IMR-90 (cell line): ENCODE measurements around the gene KIAA1614. TPM values are rescaled to one million over a fixed set of nuclear protein-coding genes. Genes with fewer than 3 reads are reported as not detected.

Source experiments
- ATAC-seq: fragments of 200-7000 bp; cut with Tn5 transposase; 2 replicates; pipeline ENCODE4 v1.9.1; 2020; ENCODE audit warnings: low read depth, mild to moderate bottlenecking, moderate library complexity
- BruUV-seq: library from RNA; stranded (reverse); fragments of 400-500 nt; replicated peaks from 2 replicates; lab custom pipeline; 2021; lab: Mats Ljungman, UMichigan
- CTCF ChIA-PET: fragments of 300-600 bp; formaldehyde crosslinking; extraction: SDS; loops from one replicate; lab custom pipeline; 2021; ENCODE audit warnings: antibody characterized with exemption; lab: Yijun Ruan, JAX
- POLR2A ChIA-PET: fragments of 300-600 bp; sonication (Branson Sonifier 250); formaldehyde crosslinking; loops from one replicate; lab custom pipeline; 2022; ENCODE audit warnings: antibody characterized with exemption; ENCODE audit not compliant: unreplicated experiment; lab: Charles Lee
- DNase-seq: peaks from one replicate; pipeline ENCODE4 v3.0.0; 2013
- H2AFZ ChIP-seq: replicated peaks from 2 replicates; pipeline ENCODE3; 2013; ENCODE audit warnings: low read length, mild to moderate bottlenecking; ENCODE audit not compliant: poor library complexity
- H2AK5ac ChIP-seq: 2 replicates; pipeline ENCODE4 v1.6.1; 2013; ENCODE audit warnings: low read depth, low read length, inconsistent platforms
- H2AK9ac ChIP-seq: replicated peaks from 2 replicates; pipeline ENCODE3; 2013; ENCODE audit warnings: mild to moderate bottlenecking, low read depth, low read length, moderate library complexity; ENCODE audit not compliant: poor library complexity
- H2BK120ac ChIP-seq: 2 replicates; pipeline ENCODE4 v1.6.1; 2013; ENCODE audit warnings: low read depth, low read length, inconsistent platforms
- H2BK15ac ChIP-seq: 3 replicates; pipeline ENCODE4 v1.6.1; 2013; ENCODE audit warnings: low read depth, low read length, inconsistent platforms
- H2BK20ac ChIP-seq: 2 replicates; pipeline ENCODE4 v1.6.1; 2013; ENCODE audit warnings: low read depth, mild to moderate bottlenecking, inconsistent platforms, low read length, moderate library complexity
- H2BK5ac ChIP-seq: 2 replicates; pipeline ENCODE4 v1.6.1; 2013; ENCODE audit warnings: mild to moderate bottlenecking, low read depth, low read length, inconsistent platforms; ENCODE audit not compliant: poor library complexity, severe bottlenecking
- H3K14ac ChIP-seq: replicated peaks from 2 replicates; pipeline ENCODE4 v1.6.1; 2013; ENCODE audit warnings: low read depth, low read length, inconsistent platforms
- H3K18ac ChIP-seq: 2 replicates; pipeline ENCODE4 v1.6.1; 2013; ENCODE audit warnings: low read depth, low read length, control low read depth
- H3K23ac ChIP-seq: 2 replicates; pipeline ENCODE4 v1.6.1; 2013; ENCODE audit warnings: low read depth, low read length, inconsistent platforms
- H3K27ac ChIP-seq: 2 replicates; pipeline ENCODE4 v1.5.1; 2013; ENCODE audit warnings: mild to moderate bottlenecking, control low read depth, low read length; ENCODE audit not compliant: insufficient read depth
- H3K27me3 ChIP-seq: 2 replicates; pipeline ENCODE4 v1.6.1; 2013; ENCODE audit warnings: low read length; ENCODE audit not compliant: control insufficient read depth, insufficient read depth
- H3K36me3 ChIP-seq: 2 replicates; pipeline ENCODE4 v1.6.1; 2013; ENCODE audit warnings: low read length, mixed read lengths; ENCODE audit not compliant: control insufficient read depth, insufficient read depth
- H3K4ac ChIP-seq: 2 replicates; pipeline ENCODE4 v1.6.1; 2013; ENCODE audit warnings: low read depth, low read length, inconsistent platforms
- H3K4me1 ChIP-seq: 2 replicates; pipeline ENCODE4 v1.6.1; 2013; ENCODE audit warnings: low read length, mixed read lengths; ENCODE audit not compliant: control insufficient read depth, insufficient read depth
- H3K4me2 ChIP-seq: 2 replicates; pipeline ENCODE4 v1.6.1; 2013; ENCODE audit warnings: low read depth, mild to moderate bottlenecking, control low read depth, low read length, moderate library complexity
- H3K4me3 ChIP-seq: 2 replicates; pipeline ENCODE4 v1.5.1; 2013; ENCODE audit warnings: low read depth, mild to moderate bottlenecking, control low read depth, low read length, moderate library complexity; ENCODE audit not compliant: insufficient read depth
- H3K56ac ChIP-seq: 2 replicates; pipeline ENCODE4 v1.6.1; 2013; ENCODE audit warnings: low read length, inconsistent platforms; ENCODE audit not compliant: insufficient read depth; ENCODE audit errors: extremely low read depth
- H3K79me1 ChIP-seq, 2 experiments: 2 replicates each; pipeline ENCODE4 v1.6.1; 2013; ENCODE audit warnings: low read length in 2 of 2, inconsistent platforms in 1 of 2, low read depth in 1 of 2
- H3K9ac ChIP-seq: 2 replicates; pipeline ENCODE4 v1.6.1; 2013; ENCODE audit warnings: low read depth, low read length, control low read depth
- H3K9me1 ChIP-seq: 2 replicates; pipeline ENCODE4 v1.6.1; 2013; ENCODE audit warnings: low read length, inconsistent platforms; ENCODE audit not compliant: insufficient read depth
- H3K9me3 ChIP-seq: 2 replicates; pipeline ENCODE4 v1.6.1; 2013; ENCODE audit warnings: low read length; ENCODE audit not compliant: control insufficient read depth, insufficient read depth
- H4K20me1 ChIP-seq: 2 replicates; pipeline ENCODE4 v1.6.1; 2013; ENCODE audit warnings: low read length, inconsistent platforms; ENCODE audit not compliant: insufficient read depth
- H4K5ac ChIP-seq: 2 replicates; pipeline ENCODE4 v1.6.1; 2013; ENCODE audit warnings: mild to moderate bottlenecking, low read depth, low read length, control low read depth
- H4K8ac ChIP-seq, 2 experiments: 2 replicates each; pipeline ENCODE4 v1.6.1; 2013; ENCODE audit warnings: low read depth in 2 of 2, low read length in 2 of 2, control low read depth in 1 of 2, inconsistent platforms in 1 of 2
- H4K91ac ChIP-seq: 2 replicates; pipeline ENCODE4 v1.6.1; 2013; ENCODE audit warnings: low read depth, low read length, inconsistent platforms; ENCODE audit not compliant: insufficient read depth
- BHLHE40 ChIP-seq: fragments of 150-350 bp; IDR thresholded peaks from 2 replicates; pipeline ENCODE4 v1.6.1; 2016; ENCODE audit warnings: mild to moderate bottlenecking, low read depth, low read length
- CEBPB ChIP-seq: IDR thresholded peaks from 2 replicates; pipeline ENCODE4 v1.6.1; 2012; ENCODE audit warnings: low read depth, low read length, improper control_type of control experiment
- CHD1 ChIP-seq: IDR thresholded peaks from 2 replicates; pipeline ENCODE4 v1.6.1; 2012; ENCODE audit warnings: low read depth, low read length, improper control_type of control experiment
- FOS ChIP-seq: fragments of 150-350 bp; IDR thresholded peaks from 2 replicates; pipeline ENCODE4 v1.6.1; 2016; ENCODE audit warnings: low read depth, low read length
- MAFK ChIP-seq: IDR thresholded peaks from 2 replicates; pipeline ENCODE4 v1.6.1; 2012; ENCODE audit warnings: low read depth, low read length, improper control_type of control experiment
- MAZ ChIP-seq: IDR thresholded peaks from 2 replicates; pipeline ENCODE4 v1.6.1; 2012; ENCODE audit warnings: low read depth, mild to moderate bottlenecking, low read length, improper control_type of control experiment, moderate library complexity, borderline replicate concordance
- MXI1 ChIP-seq: IDR thresholded peaks from 2 replicates; pipeline ENCODE4 v1.6.1; 2012; ENCODE audit warnings: low read depth, mild to moderate bottlenecking, low read length, moderate library complexity, borderline replicate concordance
- POLR2A ChIP-seq: IDR thresholded peaks from 2 replicates; pipeline ENCODE4 v1.6.1; 2012; ENCODE audit warnings: mild to moderate bottlenecking, low read depth, low read length
- SMC3 ChIP-seq: fragments of 150-350 bp; IDR thresholded peaks from 2 replicates; pipeline ENCODE4 v1.6.1; 2016; ENCODE audit warnings: low read depth, mild to moderate bottlenecking, antibody characterized with exemption, low read length, moderate library complexity
- WGBS, 2 experiments: methylation state at CpG; one replicate each; pipeline versions ENCODE4 v1.1.5 to v1.1.7; 2013; ENCODE audit warnings: missing lambda C conversion rate in 2 of 2; ENCODE audit not compliant: insufficient read length in 1 of 2; ENCODE audit errors: extremely low coverage in 2 of 2; 5-methylcytosine and 5-hydroxymethylcytosine counted together
- dilution Hi-C: fragments of 300-500 bp; cut with HindIII; formaldehyde crosslinking; loops from one replicate; pipeline ENCODE4 v1.14.3; 2018; ENCODE audit warnings: low sequenced_read_pairs; ENCODE audit not compliant: unreplicated experiment
- in situ Hi-C: fragments of 300-500 bp; cut with MboI; formaldehyde crosslinking; loops from 3 replicates; pipeline ENCODE4 v1.14.3; 2019; ENCODE audit warnings: low sequenced_read_pairs, inconsistent platforms, mixed read lengths
- intact Hi-C: fragments of 100-400 bp; cut with micrococcal nuclease; formaldehyde crosslinking; loops from 2 replicates; pipeline ENCODE4 v1.10.0; 2022
- polyA plus RNA-seq, 3 experiments: library from polyadenylated mRNA; depleted of rRNA; stranded (reverse); fragments of >200 nt; gene quantifications; 2 replicates each; pipeline ENCODE4 v1.2.3, GENCODE V29; 2012; ENCODE audit warnings: low replicate concordance in 1 of 3
- total RNA-seq: library from RNA; depleted of rRNA; stranded (reverse); fragments of >200 nt; gene quantifications from 2 replicates; pipeline ENCODE4 v1.2.3, GENCODE V29; 2012

Gene KIAA1614
- total and polyA plus RNA-seq, 2 of the 4 experiments (the other 2 are of a cell fraction) = 1.8 to 3.5 TPM

GRCh38 chr1:180946541-180947498 lies 34.1 kb downstream of the KIAA1614 start:
- Histone ChIP-seq H3K56ac (no peak overlapping the region), H3K9me1 (peaks cover 3% of the 10 kb centered on the region; the same call in 1 of the 2 replicates), H3K4me3 (no peak overlapping the region), H3K4ac (no peak overlapping the region), H2BK5ac (no peak overlapping the region), H3K14ac (no peak overlapping the region), H2BK20ac (no peak overlapping the region), H4K20me1 (no peaks in the 10 kb centered on the region), H3K23ac (no peak overlapping the region), H3K4me1 (peaks cover 8% of the 10 kb centered on the region), H2BK120ac (no peak overlapping the region), H2BK15ac (no peak overlapping the region), H4K91ac (no peak overlapping the region; the same call in 1 of the 2 replicates), H4K8ac (no peak overlapping the region), H3K27ac (no peak overlapping the region), H2AK5ac (no peak overlapping the region), H3K9ac (no peak overlapping the region), H3K18ac (no peak overlapping the region), H4K5ac (no peak overlapping the region), H3K9me3 (peaks cover 4% of the 10 kb centered on the region), H3K79me1 (0 out of 4 replicates have a peak, but pooled peaks cover 0 to 3% of the 10 kb centered on the region in 2 experiments), H3K36me3 (peaks cover 30% of the 10 kb centered on the region), H2AK9ac (no peak overlapping the region), H2AFZ (no peak overlapping the region), H3K27me3 (no peaks in the 10 kb centered on the region), H3K4me2 (no peak overlapping the region)
- ChIA-PET POLR2A (no interaction called here), CTCF (no interaction called here)
- DNase-seq = no peak
- TF ChIP-seq POLR2A (no peak), SMC3 (no peak), MAFK (no peak), FOS (no peak), MAZ (no peak), BHLHE40 (no peak), CHD1 (no peak), CEBPB (no peak), MXI1 (no peak)
- no peak for ATAC-seq
- in situ Hi-C loops = no loop called here
- dilution Hi-C loops = no loop called here
- no TSS peak for BruUV-seq
- 81% methylated on average over 10 of the region's 18 CpGs; no CpG with 5 or more reads in 1 of the 2 experiments for WGBS, 2 experiments
- intact Hi-C loops = no loop called here
